ENCODE measurements around the gene FYCO1. TPM values are rescaled to one million over a fixed set of nuclear protein-coding genes. Genes with fewer than 3 reads are reported as not detected.

The FYCO1 gene
- total and polyA plus RNA-seq, 10 of the 15 experiments (the other 5 are each of a cell fraction or from before 2014, with no cell fraction given): 1.5 to 8.4 (median 6.5) TPM

DNA sequence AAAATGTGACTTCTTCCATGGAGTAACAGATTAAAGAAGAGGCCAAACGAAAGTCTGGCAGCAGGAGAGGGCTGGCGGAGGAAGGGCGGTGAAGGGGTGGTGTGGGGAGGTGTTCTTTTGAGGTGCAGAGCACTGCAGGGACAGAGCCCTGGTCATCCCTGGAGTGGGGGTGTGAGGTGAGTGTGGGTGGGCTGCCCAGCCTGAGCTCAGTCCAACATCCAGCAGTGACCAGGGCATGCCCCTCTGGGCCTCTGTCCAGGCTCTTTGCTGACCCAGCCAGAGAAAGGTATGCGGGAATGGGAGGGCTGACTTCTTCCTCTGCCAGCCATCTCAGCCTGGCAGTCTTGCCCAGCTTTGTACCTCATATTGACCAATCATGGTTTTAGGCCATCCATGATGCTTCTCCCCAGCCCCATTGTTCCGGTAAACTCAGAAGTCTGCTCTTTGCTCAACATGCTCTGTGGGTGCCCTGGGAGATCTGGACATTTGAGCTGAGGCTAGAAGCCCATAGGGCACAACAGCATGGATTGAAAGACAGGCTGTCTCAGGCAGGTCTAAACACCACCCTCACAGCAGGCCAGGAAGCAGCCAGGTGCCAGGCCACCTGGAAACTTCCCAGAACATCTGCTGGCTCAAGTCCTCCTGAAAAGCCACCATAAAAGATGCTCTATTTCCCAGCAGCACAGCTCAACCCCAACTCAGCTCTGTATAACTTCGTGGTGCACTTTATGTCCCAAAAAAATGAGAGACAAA, 78.3 kb downstream of the FYCO1 start (continued):
- TF ChIP-seq SUPT20H (IDR thresholded peaks at IDR 0.05; ENCODE audit: borderline replicate concordance, control insufficient read depth, low read depth, low read length) (no peak), TCF3 (IDR thresholded peaks at IDR 0.05; ENCODE audit: borderline replicate concordance, insufficient read depth, low read depth, low read length) (no peak), LARP7 (IDR thresholded peaks at IDR 0.05) (no peak), POU2F2 (IDR thresholded peaks at IDR 0.05; ENCODE audit: borderline replicate concordance, low read depth, low read length) (no peak), EP300 (IDR thresholded peaks at IDR 0.05; ENCODE audit: borderline replicate concordance in 1 of 2, control insufficient read depth in 1 of 2, low read depth in 2 of 2, low read length in 2 of 2) (no peak), RBBP5 (conservative IDR thresholded peaks at IDR 0.05) (no peak), SPI1 (IDR thresholded peaks at IDR 0.05; ENCODE audit: borderline replicate concordance, insufficient read depth, low read depth, low read length) (no peak), PRDM15 (CRISPR knock-in tag; IDR thresholded peaks at IDR 0.05) (no peak)
- TF ChIP-seq, protein P1, sequence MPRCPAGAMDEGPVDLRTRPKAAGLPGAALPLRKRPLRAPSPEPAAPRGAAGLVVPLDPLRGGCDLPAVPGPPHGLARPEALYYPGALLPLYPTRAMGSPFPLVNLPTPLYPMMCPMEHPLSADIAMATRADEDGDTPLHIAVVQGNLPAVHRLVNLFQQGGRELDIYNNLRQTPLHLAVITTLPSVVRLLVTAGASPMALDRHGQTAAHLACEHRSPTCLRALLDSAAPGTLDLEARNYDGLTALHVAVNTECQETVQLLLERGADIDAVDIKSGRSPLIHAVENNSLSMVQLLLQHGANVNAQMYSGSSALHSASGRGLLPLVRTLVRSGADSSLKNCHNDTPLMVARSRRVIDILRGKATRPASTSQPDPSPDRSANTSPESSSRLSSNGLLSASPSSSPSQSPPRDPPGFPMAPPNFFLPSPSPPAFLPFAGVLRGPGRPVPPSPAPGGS (IDR thresholded peaks at IDR 0.05; ENCODE audit: borderline replicate concordance, insufficient read depth, low read depth, low read length, poor library complexity, severe bottlenecking): no peak

Measured in GM12878 (cell line).